Endometrial microvascular endothelial cells (primary cell): ENCODE results near the gene SSTR1. TPM values are rescaled to one million over a fixed set of nuclear protein-coding genes. Genes with fewer than 3 reads are reported as not detected.
"Not testable (repeated sequence)": the region's sequence is repeated elsewhere in the genome, so short reads cannot be mapped to it uniquely, and the experiment has no call there.

Experiments used
- in situ Hi-C: cut with HindIII; loops from 2 replicates; pipeline ENCODE4 v1.10.0; 2017; ENCODE audit warnings: low sequenced_read_pairs, low pct_unique_long_range_greater_than_20kb; ENCODE audit errors: inconsistent ontology term
- total RNA-seq: library from RNA; depleted of rRNA; stranded (reverse); fragments of >200 nt; gene quantifications from one replicate; pipeline ENCODE4 v1.2.3, GENCODE V29; 2015; ENCODE audit errors: inconsistent ontology term

Gene SSTR1
- total RNA-seq, result 0.28 TPM

DNA sequence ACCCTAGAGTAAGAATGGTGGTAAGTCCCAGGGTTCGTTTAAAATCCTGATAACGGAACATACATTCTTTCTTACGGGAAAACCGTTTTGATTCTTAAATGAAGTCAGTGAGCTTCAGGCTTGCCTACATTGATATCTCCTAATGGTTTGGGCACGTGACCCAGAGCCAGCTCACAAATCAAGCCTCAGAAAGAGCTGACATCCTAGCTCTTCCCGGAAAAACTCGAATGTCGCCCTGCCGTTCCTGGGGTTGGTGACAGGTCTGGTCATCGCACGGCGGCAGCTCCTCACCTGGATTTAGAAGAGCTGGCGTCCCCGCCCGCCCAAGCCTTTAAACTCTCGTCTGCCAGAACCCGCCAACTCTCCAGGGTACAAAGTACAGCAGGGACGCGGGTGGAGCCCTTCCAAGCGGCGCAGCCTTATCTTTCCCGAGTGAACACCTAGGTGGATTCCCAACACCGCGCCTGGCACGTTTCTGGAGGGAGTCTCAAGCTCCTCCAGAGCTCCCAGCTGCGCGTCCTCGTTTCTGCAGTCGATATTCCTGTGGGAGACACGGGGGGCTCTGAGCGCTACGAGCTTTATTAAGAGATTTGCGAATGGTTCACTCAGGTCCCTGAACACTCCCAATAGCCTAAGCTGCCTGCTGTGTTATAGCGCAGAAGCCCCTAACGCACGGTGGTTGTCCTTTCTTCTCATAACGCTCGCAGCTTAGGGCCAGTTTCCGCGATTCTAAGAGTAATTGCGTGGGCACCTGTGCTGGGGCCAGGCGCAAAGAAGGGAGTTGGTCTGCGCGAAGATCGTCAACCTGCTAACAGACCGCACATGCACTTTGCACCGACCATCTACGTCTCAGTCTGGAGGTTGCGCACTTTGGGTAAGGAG is at the start of gene SSTR1:
TSS of gene SSTR1 (plus strand) at position 169 of the 882 bp plus-strand sequence. CDS start 1,486 bp downstream, outside the sequence.
- in situ Hi-C loops, result no loop called here

DNA sequence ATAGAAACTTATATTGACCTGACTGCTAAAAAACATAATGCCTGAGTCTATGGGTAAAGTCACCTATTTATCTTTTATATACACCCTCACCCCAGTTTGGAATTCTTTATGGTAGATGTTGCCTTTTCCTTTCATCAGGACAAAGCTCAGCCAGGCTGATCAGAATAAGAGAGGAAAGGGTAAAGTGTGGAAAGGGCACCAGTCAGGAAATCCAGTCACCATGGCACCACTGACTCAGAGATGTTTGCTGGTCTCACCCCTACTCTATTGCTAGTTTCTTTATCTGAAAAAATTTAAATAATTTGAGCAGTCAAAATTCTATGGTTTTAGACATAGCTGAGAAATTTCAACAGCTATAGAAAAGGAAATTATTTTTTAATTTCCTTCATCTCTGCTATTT is 49.2 kb upstream of the SSTR1 start:
- in situ Hi-C loops, result no loop called here

DNA sequence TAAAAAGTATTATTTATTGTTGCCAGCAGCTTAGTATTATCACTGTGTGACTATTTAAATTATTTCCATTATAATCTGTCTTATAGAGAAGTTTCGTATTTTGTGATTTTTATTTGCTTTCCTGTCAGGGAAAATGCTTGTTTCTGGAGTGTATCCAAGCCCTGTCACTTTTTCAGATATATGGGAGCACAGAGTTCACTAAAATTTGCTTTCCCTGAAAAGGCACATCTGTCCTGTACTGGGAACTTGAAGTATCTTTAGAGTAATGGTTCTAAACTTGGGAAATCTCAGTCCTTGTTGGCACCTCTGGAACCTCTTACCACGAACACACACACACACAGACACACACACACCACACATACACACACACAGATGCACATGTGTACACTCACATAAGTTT is 39.3 kb upstream of the SSTR1 start:
- in situ Hi-C loops, result no loop called here

- in situ Hi-C loops, result no loop called here
Observed at GRCh38 chr14:38171197-38171596, 36.5 kb upstream of the SSTR1 start.

- in situ Hi-C loops, result no loop called here
Observed at GRCh38 chr14:38174711-38175110, 33.0 kb upstream of the SSTR1 start.

DNA sequence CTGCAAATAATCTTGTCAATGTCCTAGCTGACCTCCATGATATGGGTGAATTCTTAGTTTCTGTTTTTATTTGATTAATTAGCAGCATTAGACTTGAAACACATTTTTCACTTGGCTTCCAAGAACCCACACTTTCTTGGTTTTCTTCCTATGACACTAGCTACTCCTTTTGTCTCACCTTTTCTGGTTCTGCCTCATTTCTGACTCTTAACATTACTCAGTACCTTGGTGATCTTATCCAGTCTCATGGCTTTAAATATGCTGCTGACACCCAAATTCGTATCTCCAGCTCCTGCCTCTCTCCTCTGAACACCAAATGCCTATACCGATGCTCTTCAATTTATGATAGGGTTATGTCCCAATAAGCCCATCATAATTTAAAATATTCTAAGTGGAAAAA is 32.0 kb upstream of the SSTR1 start:
- in situ Hi-C loops, result no loop called here

DNA sequence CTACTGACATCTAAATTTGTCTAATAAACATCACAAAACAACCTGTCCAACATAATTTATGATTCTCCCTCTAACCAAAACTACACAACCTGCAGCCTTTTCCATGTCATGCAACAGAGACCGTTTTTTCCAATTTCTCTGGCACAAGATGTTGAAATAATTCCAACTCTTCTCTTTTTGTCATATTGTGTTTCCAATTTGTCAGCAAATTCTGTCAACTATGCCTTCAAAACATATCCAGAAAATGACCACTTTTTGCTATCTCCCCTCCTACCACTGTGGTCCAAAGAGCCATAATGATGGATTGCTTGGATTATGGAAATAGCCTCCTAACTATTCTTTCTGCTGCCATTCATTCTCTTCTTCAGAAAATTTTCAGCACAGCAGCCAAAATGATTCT is 31.3 kb upstream of the SSTR1 start:
- in situ Hi-C loops, result no loop called here

DNA sequence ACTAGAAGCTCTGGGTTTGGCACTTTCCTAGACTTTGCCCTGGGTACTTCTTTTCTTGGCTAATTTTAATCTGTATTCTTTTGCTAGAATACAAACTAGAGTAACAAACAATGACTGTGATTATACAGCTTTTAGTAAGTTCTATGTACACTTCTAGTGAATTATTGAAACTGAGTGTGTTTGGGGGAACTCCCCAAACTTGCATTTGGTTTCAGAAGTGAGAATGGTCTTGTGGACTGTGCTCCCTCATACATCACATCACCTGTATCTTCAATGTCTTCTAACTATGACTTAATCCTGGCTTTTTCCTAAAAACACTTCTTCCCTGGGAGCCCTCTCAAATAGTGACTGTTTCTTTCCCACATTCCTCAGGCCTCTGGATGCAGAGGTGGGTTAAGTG is 23.6 kb upstream of the SSTR1 start:
- in situ Hi-C loops, result no loop called here

- in situ Hi-C loops, result no loop called here
Observed at GRCh38 chr14:38185671-38186070, 22.0 kb upstream of the SSTR1 start.

DNA sequence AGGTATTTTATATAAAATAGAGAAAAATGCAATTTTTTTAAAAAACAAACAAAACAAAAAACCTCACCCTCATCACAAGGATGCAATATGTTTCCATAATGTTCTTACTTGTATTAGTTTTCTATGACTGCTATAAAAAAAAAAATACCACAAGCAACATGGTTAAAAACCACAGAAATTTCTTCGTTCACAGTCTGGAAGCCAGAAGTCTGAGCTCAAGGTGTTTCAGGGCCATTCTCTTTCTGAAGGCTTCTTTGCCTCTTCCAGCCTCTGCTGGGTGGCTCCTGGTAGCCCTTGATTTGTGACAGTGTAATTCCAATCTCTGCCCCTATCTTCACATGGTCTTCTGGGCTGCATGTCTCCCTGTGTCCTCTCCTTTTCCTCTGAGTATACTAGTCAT is 21.5 kb upstream of the SSTR1 start:
- in situ Hi-C loops, result no loop called here

- in situ Hi-C loops, result no loop called here
Observed at GRCh38 chr14:38187528-38187927, 20.2 kb upstream of the SSTR1 start.

DNA sequence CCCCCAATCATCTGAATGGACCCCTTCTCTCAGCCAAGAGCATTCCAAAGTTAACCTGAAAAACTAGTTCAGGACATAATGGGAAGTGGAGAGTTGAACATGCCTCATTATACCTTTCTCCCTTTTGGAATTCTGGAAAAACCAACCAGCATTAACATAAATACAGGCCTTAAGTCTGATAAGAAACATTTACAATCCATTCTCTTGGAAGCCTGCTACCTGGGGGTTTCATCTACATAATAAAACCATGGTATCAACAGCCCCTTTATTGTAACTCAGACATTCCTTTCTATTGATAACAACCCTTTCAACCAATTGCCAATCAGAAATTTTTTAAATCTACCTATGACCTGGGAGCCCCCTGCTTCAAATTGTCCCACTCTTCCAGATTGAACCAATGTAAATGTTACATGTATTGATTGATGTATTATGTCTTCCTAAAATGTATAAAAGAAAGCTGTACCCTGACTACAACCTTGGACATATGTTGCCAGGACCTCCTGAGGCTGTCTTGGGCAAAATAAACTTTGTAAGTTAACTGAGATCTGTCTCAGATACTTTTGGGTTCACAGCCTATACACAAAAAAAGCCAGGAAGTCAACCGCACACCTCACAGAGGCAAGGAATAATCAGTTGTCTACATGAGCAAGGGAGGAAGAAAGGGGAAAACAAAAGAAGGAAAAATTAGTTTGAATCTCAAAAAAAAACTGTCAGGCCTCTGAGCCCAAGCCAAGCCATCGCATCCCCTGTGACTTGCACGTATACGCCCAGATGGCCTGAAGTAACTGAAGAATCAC is 17.6 kb upstream of the SSTR1 start:
- in situ Hi-C loops, result no loop called here

DNA sequence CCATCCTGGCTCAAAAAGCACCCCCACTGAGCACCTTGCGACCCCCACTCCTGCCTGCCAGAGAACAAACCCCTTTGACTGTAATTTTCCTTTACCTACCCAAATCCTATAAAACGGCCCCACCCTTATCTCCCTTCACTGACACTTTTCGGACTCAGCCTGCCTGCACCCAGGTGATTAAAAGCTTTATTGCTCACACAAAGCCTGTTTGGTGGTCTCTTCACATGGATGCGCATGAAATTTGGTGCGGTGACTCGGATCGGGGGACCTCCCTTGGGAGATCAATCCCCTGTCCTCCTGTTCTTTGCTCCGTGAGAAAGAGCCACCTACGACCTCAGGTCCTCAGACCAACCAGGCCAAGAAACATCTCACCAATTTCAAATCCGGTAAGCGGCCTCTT is 16.9 kb upstream of the SSTR1 start:
- in situ Hi-C loops, result not testable (repeated sequence)

- in situ Hi-C loops, result not testable (repeated sequence)
Observed at GRCh38 chr14:38191491-38191890, 16.2 kb upstream of the SSTR1 start.

DNA sequence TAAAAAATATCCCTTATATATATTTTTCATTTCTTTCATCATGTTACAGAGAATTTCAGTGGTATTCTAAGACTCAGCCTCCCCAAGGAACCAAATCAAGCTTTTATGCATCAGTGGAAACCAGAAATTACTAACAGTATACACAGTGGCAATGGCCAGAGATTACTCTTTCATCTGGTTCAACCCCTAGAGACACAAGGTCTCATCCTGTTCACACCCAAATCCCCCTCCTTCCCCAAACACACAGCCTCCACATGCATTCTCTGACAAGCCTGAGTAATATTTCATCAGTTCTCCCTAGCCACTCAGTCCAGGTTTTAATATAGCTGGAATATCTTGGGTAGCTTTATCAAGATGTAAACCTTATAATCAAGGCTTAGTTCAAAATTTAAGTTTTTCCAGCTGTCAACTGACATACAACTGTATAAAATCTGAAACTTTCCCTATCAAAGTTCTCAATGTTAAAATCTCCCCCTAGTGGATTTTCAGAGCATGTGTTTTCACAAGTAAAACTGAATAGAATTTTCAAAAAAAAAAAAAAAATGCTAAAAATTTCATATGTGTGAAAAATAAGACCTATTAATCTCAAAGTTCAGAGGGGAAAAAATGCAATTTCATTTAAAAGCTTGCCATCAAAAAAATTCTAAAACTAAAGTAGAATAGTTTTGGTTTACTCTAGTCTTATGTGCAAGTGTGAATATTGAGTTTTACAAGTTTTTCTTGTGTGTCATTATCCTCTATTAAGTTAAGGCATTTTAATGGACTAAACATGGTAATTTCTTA is 10.5 kb upstream of the SSTR1 start:
- in situ Hi-C loops, result no loop called here

DNA sequence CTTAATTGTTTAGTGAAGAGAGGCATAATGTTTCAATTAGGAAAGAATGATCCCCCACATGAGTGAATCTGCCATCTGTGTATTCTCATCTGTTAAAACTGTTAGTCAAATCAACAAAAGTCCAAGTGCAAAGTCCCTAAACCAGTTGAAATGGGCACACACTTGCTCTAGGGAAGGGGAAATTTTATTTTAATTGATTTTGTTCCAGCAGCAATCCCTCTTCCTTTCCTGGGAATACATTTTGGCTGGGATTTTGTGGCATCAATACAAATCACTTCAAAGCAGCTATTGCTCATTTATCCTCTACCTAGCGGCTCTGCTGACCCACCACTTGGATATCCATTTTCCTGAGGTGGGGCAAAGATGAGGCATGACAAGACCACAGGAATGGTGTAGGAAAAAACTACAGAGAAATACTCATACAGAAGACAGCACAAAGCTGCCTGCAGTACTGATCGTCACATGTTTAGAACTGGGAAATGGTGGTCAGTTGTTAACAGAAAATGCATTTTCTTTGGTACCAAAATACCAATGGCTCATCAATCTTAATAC is 9.8 kb upstream of the SSTR1 start:
- in situ Hi-C loops, result no loop called here

GRCh38 chr14:38198425-38198824 is 9.3 kb upstream of the SSTR1 start:
- in situ Hi-C loops, result no loop called here

DNA sequence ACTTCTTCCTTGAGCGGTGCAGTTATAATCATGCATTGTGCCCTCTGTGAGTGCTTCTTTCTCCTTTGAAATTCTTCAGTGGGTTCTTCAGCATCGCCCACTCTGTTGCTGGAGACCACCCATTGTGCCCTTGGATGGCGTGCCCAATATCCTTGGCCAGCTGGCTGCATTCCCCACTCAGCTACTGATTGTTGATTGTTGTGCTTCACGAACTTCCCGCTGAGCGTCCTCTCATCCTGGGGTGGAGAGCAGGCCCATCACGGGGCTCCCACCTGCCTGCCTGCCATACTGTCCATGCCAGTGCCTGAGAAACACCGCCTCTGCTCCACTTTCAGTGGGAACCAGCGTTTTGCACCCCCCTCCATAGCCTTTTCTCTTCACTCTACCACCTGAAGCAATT is 8.6 kb upstream of the SSTR1 start:
- in situ Hi-C loops, result no loop called here

DNA sequence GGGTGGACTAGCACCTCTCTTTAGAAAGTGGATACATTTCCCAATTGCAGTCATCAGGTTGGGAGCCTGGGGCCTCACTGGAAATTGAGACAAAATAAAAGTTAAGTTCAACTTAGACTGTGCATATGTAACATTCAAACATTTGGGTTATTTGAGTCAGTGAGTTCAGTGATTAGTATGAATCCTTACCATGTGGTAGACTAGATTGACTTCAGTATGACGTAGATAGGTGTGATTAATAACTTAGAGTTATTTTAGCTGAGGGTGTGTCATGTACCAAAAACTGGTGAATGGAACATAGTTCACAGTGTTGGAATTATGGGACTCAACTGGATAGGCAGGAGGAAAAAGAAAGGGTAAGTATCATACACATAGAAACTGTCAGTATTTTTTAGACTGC is 8.0 kb upstream of the SSTR1 start:
- in situ Hi-C loops, result no loop called here
